DMS153 (cell line): ENCODE measurements around the gene HMGCR.
"Not testable (repeated sequence)": the region's sequence is repeated elsewhere in the genome, so short reads cannot be mapped to it uniquely, and the experiment has no call there.

Experiments
- DNase-seq: peaks from one replicate; lab custom pipeline; 2025; lab: John Stamatoyannopoulos, UW

The HMGCR gene

DNA sequence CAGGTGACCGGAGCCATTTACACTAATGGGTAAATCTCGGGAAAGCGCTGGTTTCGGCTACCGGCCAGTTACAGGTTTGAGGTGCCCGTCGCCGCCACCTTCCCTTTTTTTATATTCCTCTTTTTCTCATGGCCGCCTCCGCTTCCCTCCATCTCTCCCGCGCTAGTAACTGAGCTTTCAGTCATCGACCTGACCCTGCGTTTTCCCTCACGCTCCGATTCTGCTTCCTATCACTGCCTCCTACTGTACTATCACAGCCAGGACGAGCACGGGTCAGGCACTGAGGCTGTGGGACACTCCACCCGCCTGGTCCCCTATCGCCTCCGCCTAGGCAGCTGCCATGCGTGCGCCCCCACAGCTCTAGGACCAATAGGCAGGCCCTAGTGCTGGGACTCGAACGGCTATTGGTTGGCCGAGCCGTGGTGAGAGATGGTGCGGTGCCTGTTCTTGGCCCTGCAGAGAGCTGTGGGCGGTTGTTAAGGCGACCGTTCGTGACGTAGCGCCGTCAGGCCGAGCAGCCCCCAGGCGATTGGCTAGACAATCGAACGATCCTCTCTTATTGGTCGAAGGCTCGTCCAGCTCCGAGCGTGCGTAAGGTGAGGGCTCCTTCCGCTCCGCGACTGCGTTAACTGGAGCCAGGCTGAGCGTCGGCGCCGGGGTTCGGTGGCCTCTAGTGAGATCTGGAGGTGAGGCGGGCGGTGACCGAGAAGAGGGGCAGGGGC lies at the start of gene HMGCR:
Gene HMGCR, plus strand, starts transcription at position 606 of the 722 bp plus-strand sequence. CDS start 5,386 bp downstream, outside the sequence.
- DNase-seq: peak; percentile 96

DNA sequence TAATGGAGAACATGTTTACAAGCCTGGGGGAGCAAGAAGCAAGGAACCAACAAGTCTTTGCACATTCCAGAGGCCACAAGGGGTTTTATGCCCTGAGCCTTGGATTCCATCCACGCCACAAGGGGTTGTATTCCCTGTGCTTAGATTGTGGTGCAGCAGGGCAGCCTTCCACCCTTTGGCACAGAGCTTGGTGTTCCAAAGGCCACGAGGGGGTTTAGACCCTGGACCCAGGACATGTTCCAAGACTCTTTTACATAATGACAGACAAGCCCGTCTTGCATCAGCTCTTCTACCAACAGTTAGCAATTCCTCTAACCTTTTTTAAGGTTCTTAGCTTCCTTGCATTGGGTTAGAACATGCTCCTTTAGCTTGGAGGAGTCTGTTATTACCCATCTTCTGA lies 45.2 kb upstream of the HMGCR start:
- not testable (repeated sequence) for DNase-seq

DNA sequence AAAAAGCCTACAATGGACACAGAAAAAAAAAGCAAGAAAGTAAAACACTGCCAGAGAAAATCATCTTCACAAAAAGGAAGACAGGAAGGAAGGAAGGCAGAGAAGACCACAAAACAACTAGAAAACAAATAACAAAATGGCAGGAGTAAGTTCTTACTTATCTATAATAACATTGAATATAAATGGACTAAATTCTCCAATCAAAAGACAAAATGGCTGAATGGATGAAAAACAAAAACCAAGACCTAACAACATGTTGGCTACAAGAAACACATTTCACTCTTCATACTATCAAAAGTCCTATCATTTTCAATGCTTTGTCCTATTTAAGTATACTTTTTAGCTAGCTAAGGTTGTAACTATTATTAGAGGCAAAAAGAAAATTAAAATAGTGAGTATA lies 36.9 kb upstream of the HMGCR start:
- no peak for DNase-seq

DNA sequence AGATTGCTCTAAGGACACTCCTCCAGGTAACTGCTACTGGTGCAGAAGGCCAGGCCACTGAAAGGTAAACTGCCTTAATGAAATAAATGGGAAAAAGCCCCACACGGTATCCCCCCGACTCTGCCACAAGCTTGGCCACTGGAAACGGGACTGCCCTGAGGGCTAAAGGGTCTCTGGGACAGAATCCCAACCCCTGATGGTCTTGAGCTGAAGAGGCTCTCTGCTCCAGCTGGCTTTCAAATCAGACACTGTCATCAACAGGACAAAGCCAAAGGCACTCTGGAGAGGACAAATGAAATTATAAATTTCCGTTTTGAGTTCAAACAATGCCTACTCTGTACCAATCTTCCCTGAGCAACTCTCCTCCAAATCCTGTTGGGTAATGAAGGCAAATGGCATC lies 33.6 kb upstream of the HMGCR start:
- no peak for DNase-seq

DNA sequence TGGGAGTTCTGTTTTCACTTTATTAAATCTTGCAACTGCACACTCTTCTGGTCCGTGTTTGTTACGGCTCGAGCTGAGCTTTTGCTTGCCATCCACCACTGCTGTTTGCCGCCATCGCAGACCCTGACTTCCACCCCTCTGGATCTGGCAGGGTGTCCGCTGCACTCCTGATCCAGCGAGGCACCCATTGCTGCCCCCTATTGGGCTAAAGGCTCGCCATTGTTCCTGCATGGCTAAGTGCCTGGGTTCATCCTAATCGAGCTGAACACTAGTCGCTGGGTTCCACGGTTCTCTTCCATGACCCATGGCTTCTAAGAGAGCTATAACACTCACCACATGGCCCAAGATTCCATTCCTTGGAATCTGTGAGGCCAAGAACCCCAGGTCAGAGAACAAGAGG lies 32.5 kb upstream of the HMGCR start:
- DNase-seq: not testable (repeated sequence)

DNA sequence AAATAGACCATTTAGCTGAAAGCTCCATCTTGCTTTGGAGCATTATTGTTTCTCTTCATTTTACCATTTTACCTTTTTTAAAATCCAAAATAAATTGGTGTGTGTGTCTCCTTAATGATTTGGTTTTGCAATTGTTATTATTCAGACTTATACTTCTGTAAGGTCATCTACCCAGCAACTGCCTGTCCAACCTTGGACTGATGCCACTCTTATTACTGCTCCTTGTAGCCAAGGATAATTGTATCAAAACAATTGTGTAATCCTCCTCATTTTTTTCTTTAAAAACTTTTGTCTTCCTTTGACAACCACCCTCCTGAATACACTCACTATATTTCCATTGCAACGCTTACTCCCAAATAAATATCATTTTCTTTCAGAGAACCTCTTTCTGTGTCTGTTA lies 30.3 kb upstream of the HMGCR start:
- DNase-seq: no peak

DNA sequence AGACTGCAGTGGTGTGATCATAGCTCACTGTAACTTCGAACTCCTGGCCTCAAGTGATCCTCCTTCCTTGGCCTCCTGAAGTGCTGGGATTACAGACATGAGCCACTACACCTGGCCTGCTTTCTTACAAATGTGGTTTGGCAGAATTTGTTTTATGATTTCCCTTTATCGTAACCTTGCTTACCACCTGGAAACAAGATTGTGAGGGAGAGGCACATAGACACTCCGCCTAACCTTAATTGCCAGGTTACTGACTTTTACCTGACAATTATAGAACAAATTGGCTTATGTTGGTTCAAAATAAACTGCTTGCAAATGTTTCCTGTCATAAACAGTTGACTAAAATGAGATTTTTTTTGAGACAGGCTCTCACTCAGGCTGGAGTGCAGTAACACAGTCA lies 26.8 kb upstream of the HMGCR start:
- no peak for DNase-seq

DNA sequence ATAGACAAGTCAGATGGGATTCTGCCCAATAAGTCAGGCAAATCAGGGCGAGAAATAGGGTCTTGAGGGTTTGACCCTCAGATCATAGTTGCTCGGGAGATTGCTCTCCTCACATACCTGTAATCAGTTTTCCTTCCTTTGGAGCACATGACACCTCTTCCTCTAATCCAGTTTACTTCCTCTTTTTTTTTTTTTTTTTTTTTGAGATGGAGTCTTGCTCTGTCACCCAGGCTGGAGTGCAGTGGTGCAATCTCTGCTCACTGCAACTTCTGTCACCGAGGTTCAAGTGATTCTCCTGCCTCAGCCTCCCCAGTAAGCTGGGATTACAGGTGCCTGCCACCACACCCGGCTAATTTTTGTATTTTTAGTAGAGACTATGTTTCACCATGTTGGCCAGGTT lies 17.9 kb upstream of the HMGCR start:
- DNase-seq: not testable (repeated sequence)

DNA sequence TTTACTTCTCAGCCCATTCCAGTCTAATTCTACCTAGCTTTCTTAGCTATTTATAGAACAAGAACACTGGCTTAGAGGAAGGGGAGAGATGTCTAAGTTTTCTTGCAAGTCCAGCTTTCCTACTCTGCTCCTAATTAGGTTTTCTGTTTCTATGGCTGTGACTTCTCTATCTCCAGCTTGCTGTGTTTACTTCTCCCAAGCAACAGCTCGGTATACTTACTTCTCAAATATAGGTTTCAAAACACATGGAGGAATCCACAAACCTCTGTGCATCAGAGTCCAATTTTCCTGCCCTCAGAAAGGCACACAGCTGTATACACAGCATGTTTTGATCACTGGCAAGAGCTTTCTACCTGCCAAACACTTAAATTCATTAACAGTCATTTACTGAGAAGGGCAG lies 17.4 kb upstream of the HMGCR start:
- DNase-seq: no peak

DNA sequence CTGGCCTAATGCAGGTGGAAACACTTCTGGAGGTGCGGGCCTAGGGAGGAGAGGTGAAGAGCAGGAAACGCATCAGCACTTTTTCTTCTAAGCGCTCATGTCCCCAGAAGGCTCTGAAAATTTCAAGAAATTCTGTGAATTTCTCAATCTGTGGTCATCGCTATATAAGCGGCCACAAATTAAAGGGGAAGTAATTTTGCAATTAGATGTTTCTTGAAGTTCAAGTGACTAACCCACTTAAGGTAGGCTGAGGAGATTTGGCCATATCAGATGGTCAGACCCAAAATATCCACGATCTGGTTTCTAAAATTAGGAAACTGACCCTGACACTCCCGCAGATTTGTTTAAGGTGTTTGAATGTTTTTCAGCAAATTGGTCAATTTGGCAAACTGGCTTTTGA lies 16.6 kb upstream of the HMGCR start:
- DNase-seq: no peak

DNA sequence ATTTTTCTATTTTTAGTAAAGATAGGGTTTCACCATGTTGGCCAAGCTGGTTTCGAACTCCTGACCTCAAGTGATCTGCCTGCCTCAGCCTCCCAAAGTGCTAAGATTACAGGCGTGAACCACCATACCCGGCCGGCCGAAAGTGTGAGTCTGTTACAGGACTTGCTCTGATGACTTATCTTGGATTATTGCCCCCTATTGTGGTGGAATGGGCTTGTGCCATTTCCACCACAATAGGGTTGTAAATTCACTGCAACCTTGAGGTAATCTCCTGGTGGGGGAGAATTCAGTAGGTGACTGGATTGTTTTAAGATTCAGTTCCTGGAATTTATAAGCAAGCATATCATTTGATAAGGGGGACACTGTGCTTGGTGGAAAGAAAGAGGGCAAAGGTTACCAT lies 15.0 kb upstream of the HMGCR start:
- no peak for DNase-seq

DNA sequence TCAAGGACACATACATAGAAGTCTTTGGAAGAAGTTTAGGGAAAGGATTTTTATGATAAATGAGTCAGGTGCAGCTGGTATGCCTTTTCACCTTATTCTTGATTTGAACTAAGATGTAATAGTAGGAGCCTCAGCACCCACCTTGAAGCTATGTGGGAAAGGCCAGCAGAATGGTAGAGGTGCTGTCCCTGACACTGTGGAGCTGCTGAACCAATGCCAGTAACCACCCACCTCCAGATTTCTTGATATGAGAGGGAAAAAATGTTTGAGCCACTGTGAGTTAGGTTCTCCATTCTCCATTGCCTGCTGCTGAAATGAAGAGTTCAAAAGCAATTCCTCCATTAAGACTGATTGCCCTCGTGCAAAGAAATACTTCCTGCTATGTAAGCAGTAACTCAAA lies 12.2 kb upstream of the HMGCR start:
- no peak for DNase-seq

DNA sequence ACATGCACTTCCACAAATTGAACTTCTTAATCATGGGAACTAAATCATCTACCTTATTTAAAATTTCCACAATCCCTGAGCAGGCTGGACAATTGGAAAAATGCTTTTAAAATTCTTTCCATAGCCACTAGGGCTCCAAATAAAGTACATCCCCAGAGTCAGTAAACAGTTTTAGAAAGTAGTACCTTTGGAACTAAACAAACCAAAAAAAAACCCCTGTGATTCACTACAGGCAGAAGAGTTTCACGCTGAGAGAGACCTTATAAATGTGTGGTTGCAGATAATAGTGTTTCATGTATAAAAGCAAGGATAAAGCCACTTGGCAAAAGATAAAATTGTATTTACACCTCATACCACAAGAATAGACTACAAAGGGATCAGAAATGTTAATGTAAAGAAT lies 11.8 kb upstream of the HMGCR start:
- DNase-seq: no peak

DNA sequence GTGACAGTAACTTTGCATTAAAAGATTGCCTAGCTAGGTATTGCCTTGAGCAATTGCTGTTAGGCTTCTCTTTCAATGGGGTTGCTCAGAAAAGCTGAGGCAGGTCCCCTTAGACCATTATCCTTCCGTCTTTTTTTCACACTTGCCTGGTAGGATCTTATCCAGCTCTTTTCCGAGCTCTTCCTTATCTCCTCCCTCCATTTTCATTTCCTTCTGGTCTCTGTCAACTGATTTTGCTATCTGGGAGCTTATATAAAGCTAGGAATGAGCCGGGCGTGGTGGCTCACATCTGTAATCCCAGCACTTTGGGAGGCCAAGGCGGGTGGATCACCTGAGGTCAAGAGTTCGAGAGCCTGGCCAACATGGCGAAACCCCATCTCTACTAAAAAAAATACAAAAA lies 6.6 kb upstream of the HMGCR start:
- DNase-seq: no peak

DNA sequence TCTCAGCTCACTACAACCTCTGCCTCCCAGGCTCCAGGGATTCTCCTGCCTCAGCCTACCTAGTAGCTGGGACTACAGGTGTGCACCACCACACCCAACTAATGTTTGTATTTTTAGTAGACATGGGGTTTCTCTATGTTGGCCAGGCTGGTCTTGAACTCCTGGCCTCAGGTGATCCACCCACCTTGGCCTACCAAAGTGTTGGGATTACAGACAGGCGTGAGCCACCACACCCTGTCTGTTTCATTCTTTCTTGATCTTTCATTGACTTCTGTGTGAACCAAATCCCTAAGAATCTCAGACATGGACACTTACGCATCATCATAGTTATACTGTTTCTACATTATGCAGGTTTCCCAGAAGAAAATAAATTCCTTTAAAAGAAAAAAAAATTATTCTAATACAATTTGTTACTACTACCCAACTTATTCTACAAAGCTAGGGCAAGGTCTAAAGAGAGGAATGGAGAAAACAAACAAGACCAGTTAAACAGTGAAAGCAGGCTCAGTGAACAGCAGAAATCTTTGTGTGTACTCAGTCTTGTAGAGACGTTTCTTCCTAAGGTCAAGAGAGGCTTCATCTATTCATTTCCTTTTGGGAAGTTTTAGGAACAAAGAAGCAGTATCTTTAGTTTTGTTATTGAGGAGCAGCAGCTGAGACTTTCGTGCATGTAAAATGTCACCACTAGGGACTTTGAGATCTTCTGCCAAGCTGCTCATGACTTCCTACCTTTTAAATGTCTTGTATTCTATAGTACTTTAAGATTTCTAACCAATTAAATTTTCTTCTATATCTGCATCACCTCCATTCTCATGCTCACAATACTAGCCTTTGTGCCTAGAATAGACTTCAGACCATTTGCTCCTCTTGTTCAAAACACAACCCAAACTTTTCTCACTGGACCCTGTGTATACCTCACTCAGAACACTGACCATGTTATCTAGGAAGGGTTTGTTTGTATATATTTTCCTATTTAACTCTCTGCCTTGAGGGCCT lies 5.6 kb upstream of the HMGCR start:
- DNase-seq: no peak

DNA sequence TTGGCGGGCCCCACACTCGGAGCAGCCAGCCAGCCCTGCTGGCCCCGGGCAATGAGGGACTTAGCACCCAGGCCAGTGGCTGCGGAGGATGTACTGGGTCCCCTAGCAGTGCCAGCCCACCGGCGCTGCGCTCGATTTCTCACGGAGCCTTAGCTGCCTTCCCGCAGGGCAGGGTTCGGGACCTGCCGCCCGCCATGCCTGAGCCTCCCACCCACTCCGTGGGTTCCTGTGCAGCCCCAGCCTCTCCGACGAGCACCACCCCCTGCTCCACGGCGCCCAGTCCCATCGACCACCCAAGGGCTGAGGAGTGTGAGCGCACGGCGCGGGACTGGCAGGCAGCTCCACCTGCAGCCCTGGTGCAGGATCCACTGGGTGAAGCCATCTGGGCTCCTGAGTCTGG lies 3.3 kb upstream of the HMGCR start:
- not testable (repeated sequence) for DNase-seq

DNA sequence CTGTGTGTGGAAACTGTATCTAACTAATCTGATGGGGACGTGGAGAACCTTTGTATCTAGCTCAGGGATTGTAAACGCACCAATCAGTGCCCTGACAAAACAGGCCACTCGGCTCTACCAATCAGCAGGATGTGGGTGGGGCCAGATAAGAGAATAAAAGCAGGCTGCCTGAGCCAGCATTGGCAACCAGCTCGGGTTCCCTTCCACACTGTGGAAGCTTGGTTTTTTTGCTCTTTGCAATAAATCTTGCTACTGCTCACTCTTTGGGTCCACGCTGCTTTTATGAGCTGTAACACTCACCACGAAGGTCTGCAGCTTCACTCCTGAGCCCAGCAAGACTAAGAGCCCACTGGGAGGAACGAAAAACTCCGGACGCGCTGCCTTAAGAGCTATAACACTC lies 2.6 kb upstream of the HMGCR start:
- not testable (repeated sequence) for DNase-seq

DNA sequence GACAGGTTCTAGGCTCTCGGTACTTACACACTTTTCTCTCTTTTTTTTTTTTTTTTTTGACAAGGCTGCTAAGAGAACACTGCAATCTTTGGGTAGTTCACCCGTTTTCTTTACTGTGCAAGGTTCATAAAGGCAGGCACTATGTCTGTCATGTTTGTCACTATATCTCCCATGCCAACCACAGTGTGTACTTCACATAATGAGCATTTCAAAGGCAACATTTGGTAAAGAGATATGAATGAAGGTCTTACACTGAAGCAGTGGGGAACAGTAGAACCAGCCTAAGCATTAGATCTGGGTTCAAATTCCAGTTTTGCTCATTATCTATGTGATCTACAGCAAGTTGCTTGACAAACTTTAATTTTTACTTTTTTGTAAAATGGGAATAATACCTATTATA lies 1.5 kb upstream of the HMGCR start:
- no peak for DNase-seq

DNA sequence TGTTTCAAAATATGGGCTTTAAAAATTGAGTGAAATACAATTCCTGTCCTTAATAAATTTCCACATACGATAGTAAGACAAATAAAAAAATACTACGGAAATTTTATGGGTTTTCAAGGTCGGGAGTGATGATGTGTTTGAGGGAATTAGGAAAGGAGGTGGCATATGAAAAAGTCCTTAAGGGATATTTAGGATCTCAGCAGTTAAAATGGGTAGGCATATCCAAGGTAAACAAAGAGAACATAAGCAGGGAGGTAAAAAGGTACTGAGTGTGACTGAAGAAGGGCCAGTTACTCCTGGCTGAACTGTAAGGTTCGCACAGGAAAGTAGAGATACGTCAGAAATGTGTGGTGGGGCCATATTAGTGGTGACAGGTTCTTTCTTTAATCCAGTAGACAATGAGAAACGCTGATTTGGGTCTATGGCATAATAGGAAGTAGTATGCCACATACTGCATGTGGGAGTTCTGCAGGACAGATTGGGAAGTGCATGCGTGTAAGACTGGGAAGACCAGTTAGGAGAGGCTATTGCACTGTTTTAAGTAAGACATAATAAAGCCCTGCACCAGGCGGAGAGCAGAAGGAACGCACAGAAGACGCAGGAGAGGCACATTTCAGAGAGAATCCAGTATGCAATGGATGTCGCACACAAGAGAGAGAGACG lies 937 bp upstream of the HMGCR start:
- DNase-seq: peak; percentile 43

DNA sequence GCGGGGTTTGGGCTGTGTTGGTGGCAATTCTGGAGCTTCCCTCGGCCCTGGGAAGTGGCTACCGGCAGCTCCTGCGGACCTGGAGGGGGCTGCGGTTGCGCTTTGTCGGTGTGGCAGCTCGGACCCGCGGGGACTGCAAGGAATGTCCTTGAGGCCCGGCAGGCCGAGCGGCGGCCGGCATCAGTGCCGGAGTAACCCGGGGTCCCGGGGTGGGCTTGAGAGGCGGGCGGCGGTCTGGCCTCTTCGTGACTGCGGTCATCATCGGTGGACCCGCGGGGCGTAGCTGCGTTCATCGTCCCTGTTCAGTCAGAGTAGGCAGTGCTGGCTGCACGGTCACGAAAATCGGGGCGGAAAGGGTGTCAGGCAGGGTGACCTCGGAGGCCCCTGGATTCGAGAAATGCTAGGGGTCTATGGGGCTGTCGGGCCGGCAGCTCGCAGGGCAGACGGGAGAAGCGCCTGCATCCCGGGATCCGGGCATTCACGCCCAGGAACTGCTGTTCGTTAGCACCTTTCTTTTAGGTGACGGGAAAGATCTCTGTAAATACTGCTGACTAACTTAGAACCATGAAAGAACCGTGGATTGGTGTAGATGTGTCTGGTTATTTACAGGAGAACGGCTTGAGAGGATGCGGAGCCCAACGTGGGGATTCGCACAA lies 474 bp downstream of the HMGCR start:
- no peak for DNase-seq

DNA sequence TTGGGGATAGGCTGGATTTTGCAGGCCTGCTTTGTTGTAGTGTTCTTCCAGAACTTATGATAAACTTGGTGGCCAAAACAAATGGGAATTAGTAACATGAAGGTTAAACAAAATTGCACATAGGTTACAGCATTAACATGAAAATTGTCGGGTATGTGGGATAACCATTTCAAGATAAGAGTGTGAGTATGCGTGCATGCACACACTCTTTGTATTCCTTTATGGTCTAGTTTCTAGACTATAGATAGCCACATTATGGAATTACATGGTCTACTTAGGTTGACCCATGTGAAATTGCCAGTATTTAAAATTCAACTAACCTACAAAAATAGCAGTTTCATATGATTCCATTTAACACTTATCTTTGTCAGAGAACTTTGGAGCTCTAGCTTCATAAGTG lies 1.4 kb downstream of the HMGCR start:
- no peak for DNase-seq
